GM08714 (cell line): ENCODE measurements around the gene KCNG2.

Experiments
- H3K4me3 ChIP-seq: fragments of 200-500 bp; sonication (Bioruptor generic); 2 replicates; pipeline ENCODE4 v1.5.1; 2014; ENCODE audit warnings: mild to moderate bottlenecking, low read length, inconsistent platforms
- ZNF274 ChIP-seq: IDR thresholded peaks from 2 replicates; pipeline ENCODE4 v1.6.1; 2012; ENCODE audit warnings: mild to moderate bottlenecking, low read depth, low read length

The KCNG2 gene

GRCh38 chr18:79947054-79947755, 149.5 kb downstream of the KCNG2 start:
- H3K4me3 ChIP-seq = no peak overlapping the region
- TF ChIP-seq ZNF274 = no peak

GRCh38 chr18:79947881-79948610, 150.3 kb downstream of the KCNG2 start:
- TF ChIP-seq ZNF274 = no peak
- H3K4me3 ChIP-seq = no peak overlapping the region

GRCh38 chr18:79948719-79949411, 151.1 kb downstream of the KCNG2 start:
- no peak for TF ChIP-seq ZNF274

More at GRCh38 chr18:79948719-79949411, 151.1 kb downstream of the KCNG2 start:
- H3K4me3 ChIP-seq = no peak overlapping the region
